GM18508 (cell line): Measurements from ENCODE around the gene KLK12.
"Not testable (repeated sequence)": the region's sequence is repeated elsewhere in the genome, so short reads cannot be mapped to it uniquely, and the experiment has no call there.

ENCODE experiments used
- ATAC-seq: cut with Tn5 transposase; IDR thresholded peaks from one replicate; pipeline ENCODE4 v1.9.1; 2021; ENCODE audit warnings: moderate number of reproducible peaks; ENCODE audit not compliant: insufficient read depth, unreplicated experiment

KLK12 gene

DNA sequence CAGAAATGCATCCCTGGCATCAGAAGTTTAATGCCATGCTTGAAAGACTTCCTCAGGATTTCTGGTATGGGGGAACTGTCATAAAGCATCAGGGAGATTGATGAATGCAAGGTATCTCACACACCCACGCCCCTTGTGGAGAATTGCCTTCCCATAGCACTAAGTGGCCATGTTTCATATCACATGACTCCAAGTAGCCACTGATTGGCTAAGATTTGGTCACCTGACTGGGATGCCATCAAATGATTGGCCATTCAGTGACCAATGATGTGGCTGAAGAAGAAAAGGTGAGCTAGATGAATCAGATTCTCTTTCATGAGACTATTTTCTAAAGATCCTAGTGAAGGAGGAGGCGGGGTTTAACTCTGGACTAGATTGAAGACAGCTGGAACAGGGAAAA, 40.7 kb downstream of the KLK12 start:
- no peak for ATAC-seq

DNA sequence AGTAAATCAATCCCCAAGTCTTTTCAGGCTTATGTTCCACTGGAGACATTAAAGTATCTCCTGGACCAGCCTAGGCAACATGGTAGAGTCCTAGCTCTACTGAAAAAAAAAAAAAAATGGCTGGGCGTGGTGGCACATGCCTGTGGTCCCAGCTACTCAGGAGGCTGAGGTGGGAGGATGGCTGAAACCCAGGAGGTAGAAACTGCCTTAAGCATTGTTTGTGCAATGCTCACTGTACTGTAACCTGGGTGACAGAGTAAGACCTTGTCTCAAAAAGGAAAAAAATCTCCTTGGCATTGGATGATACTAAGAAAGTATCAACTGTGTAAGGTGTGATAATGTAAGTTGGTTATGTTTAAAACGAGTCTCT, 42.2 kb downstream of the KLK12 start:
- ATAC-seq: no peak

DNA sequence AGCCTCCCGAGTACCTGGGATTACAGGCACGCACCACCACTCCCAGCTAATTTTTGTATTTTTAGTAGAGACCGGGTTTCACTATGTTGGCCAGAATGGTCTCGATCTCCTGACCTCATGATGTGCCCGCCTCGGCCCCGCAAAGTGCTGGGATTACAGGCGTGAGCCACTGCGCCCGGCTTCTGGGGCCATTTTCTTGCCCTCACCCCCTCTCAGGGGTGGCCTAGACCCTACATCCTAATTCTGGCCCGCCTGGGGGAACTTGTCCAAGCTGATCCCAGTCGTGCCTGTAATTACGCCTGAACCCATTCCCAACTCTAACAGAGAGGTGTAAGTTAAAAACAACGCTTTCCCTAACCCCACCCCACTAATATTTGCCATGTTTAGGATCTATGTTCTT, 50.4 kb downstream of the KLK12 start:
- ATAC-seq: not testable (repeated sequence)

DNA sequence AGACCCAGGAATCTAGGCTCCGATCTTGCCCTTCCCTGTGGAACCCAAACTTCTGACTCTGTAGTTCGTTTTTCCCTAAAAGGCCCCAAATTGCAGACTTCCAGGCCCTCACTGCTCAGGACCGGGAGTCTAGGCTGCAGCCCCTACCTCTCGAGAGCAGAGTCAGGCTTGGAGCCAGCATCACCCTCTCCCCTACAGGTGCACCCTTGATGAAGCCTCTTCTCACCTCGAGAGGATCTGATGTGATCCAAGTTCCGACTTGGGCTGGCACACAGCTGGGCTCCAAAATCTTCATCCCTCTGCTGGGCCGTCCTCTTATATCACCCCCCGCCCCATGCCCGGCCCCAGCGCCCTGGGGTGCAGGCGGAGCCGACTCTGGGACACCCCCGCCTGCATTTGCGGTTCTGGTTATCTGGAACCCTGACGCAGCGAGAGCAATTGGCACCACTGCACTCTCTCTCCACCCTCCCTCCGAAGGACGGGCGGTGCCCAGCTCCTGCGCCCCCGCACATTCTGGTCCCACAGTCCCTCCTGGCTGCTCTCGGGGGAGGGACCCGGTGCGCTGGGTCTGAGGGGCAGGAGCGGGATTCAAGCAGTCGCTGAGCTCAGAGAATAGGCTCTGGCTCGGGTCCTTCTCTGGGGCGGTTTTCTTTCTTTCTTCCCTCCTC, 51.0 kb downstream of the KLK12 start, which contains the start of gene KLK7:
Gene KLK7, minus strand, starts transcription at position 293 of the 668 bp plus-strand sequence. CDS start 1,518 bp downstream, outside the sequence.
- ATAC-seq: no peak

DNA sequence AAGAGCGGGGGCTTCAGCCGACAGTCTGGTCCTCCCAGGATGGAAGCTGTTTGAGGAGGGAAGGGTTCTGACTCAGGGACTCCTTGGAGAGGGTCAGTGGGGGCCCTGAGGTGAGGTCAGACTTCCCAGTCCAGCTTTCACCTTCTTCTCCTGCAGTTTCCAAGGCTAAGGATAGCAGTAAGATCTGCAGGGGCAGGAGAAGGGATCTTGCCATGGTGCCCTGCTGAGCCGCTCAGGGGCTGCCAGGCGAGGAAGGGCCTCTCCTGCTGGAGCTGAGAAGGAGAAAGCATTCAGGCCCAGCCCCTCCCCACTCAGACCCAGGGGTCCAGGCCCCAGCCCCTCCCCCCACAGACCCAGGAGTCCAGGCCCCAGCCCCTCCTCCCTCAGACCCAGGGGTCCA, 52.6 kb downstream of the KLK12 start:
- no peak for ATAC-seq

DNA sequence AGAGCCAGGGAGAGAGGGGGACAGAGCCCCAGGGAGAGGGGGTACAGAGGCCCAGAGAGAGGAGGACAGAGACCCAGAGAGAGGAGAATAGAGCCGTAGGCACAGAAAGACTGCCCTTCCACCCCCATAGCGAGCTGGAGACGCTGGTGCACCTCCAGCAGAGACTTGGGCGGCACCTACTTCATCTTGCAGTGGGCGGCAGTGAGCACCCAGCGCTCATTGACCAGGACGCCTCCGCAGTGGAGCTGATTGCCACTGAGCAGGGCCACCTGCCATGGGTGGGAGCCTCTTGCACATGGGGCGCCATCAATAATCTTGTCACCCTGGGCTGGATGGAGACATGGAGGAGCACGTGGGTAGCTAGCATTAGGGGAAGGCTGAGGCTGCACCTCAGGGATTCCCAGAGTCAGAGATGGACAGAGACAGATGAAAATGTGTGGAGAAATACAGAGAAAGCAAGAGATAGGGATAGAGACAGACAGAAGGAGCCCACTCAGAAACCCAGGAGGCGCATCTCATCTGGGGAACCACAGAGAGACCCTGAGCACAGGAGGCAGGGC, 53.1 kb downstream of the KLK12 start:
- ATAC-seq: no peak

DNA sequence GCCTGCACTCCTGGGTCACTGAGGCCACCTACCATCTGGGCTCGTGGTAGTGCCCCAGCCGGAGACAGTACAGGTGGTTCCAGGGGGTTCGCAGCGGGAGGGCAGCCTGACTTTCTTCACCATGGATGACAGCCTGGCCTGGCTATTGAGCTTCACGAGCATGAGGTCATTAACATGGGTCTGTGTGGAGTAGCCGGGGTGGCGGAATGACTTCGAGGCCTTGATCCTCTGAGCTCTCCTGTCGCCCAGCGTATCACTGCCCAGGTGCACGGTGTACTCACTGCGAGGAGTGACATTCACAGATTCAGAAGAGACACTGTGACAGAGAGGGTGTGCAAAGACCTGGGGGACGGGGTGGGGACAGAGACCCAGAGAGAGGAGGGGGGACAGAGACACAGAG, 54.6 kb downstream of the KLK12 start:
- ATAC-seq: no peak

DNA sequence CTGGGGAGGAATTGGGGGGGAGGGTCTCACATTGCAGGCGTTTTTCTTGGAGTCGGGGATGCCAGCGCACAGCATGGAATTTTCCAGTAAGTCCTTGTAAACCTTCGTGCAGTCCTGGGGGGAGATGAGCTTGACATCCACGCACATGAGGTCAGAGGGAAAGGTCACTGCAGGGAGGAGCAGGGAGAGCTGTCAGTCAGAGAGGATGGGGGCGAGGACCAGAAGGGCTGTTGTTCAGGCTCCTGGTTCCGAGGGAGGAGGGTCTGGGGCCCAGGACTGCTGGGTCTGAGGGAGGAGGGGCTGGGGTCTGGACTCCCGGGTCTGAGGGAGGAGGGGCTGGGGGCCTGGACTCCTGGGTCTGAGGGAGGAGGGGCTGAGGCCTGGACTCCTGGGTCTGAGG, 55.0 kb downstream of the KLK12 start:
- ATAC-seq: no peak
